Panc1 (cell line): ENCODE data around the gene NTMT1. TPM values are rescaled to one million over a fixed set of nuclear protein-coding genes. Genes with fewer than 3 reads are reported as not detected.
"Not testable (repeated sequence)": the region's sequence is repeated elsewhere in the genome, so short reads cannot be mapped to it uniquely, and the experiment has no call there.

ENCODE experiments used
- ATAC-seq: fragments of 200-7000 bp; cut with Tn5 transposase; 2 replicates; pipeline ENCODE4 v1.9.1; 2020; ENCODE audit warnings: mild to moderate bottlenecking, moderate library complexity
- BruUV-seq: library from RNA; stranded (reverse); fragments of 400-500 nt; replicated peaks from 2 replicates; lab custom pipeline; 2021; lab: Mats Ljungman, UMichigan
- CTCF ChIA-PET: fragments of 300-600 bp; sonication (Branson Sonifier 250); formaldehyde crosslinking; loops from one replicate; lab custom pipeline; 2022; ENCODE audit warnings: antibody characterized with exemption; lab: Charles Lee
- POLR2A ChIA-PET: fragments of 300-600 bp; sonication (Branson Sonifier 250); formaldehyde crosslinking; loops from one replicate; lab custom pipeline; 2022; ENCODE audit warnings: antibody characterized with exemption; lab: Charles Lee
- DNase-seq: peaks from one replicate; pipeline ENCODE4 v3.0.0-alpha.2; 2010; ENCODE audit warnings: low read depth, low spot score
- H3K27ac ChIP-seq: 2 replicates; pipeline ENCODE4 v1.5.1; 2011; ENCODE audit warnings: mild to moderate bottlenecking, low read length, inconsistent platforms
- H3K27me3 ChIP-seq: fragments of 200-500 bp; sonication (Bioruptor generic); 2 replicates; pipeline ENCODE4 v1.6.0; 2014; ENCODE audit warnings: low read length, inconsistent platforms; ENCODE audit not compliant: control insufficient read depth, insufficient read depth
- H3K36me3 ChIP-seq: fragments of 200-500 bp; sonication (Bioruptor generic); 2 replicates; pipeline ENCODE4 v1.5.1; 2014; ENCODE audit warnings: inconsistent platforms, mild to moderate bottlenecking, low read length, moderate library complexity; ENCODE audit not compliant: control insufficient read depth, insufficient read depth
- H3K4me1 ChIP-seq: 2 replicates; pipeline ENCODE4 v1.5.1; 2011; ENCODE audit warnings: inconsistent platforms, mild to moderate bottlenecking, low read length, moderate library complexity; ENCODE audit not compliant: control insufficient read depth, insufficient read depth
- H3K4me3 ChIP-seq, 2 experiments: 2 replicates each; pipeline ENCODE4 v1.5.1; 2011 to 2012; ENCODE audit warnings: low read depth in 2 of 2, low read length in 2 of 2, mild to moderate bottlenecking in 2 of 2, inconsistent platforms in 1 of 2, moderate library complexity in 1 of 2
- H3K9me3 ChIP-seq: fragments of 200-500 bp; sonication (Bioruptor generic); 2 replicates; pipeline ENCODE4 v1.5.1; 2014; ENCODE audit warnings: low read depth, mild to moderate bottlenecking, inconsistent platforms, low read length, moderate library complexity; ENCODE audit not compliant: control insufficient read depth, insufficient read depth
- SIN3A ChIP-seq: IDR thresholded peaks from 2 replicates; pipeline ENCODE4 v1.6.1; 2012; ENCODE audit warnings: low read depth, mild to moderate bottlenecking, low read length, moderate library complexity, borderline replicate concordance; ENCODE audit not compliant: insufficient read depth
- TCF7L2 ChIP-seq: IDR thresholded peaks from 2 replicates; pipeline ENCODE4 v1.6.1; 2011; ENCODE audit warnings: mild to moderate bottlenecking, low read depth, low read length, inconsistent platforms
- in situ Hi-C: cut with HindIII; loops from 2 replicates; pipeline ENCODE4 v1.10.0; 2016; ENCODE audit warnings: low sequenced_read_pairs, low pct_unique_long_range_greater_than_20kb
- intact Hi-C: fragments of 100-400 bp; cut with micrococcal nuclease; formaldehyde crosslinking; loops from one replicate; pipeline ENCODE4 v1.10.0; 2022; ENCODE audit not compliant: unreplicated experiment
- total RNA-seq: library from RNA; stranded (reverse); gene quantifications from one replicate; pipeline ENCODE4 v1.2.1, GENCODE V29; 2021; ENCODE audit not compliant: unreplicated experiment
- TF ChIP-seq, protein P1 (sequence below): fragments of 450-650 bp; IDR thresholded peaks from 2 replicates; pipeline ENCODE4 v1.5.1; 2017; ENCODE audit warnings: mild to moderate bottlenecking

Gene NTMT1
- total RNA-seq, 1 experiment from 2014 or later, result 47.5 TPM

DNA sequence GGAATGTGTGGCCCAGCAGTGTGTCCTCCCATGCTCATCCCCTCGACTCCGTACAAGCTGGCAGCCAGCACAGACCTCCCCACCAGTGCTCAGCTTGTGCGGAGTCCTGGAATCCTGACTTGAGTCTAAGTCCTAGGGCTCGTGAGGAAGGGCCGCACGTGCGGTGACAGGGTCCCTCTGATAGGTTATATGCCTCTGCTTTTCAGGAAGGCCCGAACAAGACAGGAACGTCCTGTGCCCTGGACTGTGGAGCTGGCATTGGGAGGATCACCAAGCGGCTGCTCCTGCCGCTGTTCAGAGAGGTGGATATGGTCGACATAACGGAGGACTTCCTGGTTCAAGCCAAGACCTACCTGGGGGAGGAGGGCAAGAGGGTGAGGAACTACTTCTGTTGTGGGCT lies 7.9 kb downstream of the NTMT1 start:
- ChIA-PET POLR2A (no interaction called here), CTCF (no interaction called here)
- Histone ChIP-seq H3K36me3 (no peaks in the 10 kb centered on the region; the same call in 1 of the 2 replicates), H3K27me3 (no peaks in the 10 kb centered on the region), H3K9me3 (no peaks in the 10 kb centered on the region), H3K4me1 (peaks cover 24% of the 10 kb centered on the region), H3K27ac (no peak overlapping the region), H3K4me3 (no peak overlapping the region)
- in situ Hi-C loops (no loop called here), intact Hi-C loops (no loop called here)
- TF ChIP-seq TCF7L2, result no peak
- TF ChIP-seq, protein P1, sequence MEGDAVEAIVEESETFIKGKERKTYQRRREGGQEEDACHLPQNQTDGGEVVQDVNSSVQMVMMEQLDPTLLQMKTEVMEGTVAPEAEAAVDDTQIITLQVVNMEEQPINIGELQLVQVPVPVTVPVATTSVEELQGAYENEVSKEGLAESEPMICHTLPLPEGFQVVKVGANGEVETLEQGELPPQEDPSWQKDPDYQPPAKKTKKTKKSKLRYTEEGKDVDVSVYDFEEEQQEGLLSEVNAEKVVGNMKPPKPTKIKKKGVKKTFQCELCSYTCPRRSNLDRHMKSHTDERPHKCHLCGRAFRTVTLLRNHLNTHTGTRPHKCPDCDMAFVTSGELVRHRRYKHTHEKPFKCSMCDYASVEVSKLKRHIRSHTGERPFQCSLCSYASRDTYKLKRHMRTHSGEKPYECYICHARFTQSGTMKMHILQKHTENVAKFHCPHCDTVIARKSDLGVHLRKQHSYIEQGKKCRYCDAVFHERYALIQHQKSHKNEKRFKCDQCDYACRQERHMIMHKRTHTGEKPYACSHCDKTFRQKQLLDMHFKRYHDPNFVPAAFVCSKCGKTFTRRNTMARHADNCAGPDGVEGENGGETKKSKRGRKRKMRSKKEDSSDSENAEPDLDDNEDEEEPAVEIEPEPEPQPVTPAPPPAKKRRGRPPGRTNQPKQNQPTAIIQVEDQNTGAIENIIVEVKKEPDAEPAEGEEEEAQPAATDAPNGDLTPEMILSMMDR, result no peak
- no peak for TF ChIP-seq SIN3A
- no TSS peak for BruUV-seq
- no peak for ATAC-seq
- no peak for DNase-seq

DNA sequence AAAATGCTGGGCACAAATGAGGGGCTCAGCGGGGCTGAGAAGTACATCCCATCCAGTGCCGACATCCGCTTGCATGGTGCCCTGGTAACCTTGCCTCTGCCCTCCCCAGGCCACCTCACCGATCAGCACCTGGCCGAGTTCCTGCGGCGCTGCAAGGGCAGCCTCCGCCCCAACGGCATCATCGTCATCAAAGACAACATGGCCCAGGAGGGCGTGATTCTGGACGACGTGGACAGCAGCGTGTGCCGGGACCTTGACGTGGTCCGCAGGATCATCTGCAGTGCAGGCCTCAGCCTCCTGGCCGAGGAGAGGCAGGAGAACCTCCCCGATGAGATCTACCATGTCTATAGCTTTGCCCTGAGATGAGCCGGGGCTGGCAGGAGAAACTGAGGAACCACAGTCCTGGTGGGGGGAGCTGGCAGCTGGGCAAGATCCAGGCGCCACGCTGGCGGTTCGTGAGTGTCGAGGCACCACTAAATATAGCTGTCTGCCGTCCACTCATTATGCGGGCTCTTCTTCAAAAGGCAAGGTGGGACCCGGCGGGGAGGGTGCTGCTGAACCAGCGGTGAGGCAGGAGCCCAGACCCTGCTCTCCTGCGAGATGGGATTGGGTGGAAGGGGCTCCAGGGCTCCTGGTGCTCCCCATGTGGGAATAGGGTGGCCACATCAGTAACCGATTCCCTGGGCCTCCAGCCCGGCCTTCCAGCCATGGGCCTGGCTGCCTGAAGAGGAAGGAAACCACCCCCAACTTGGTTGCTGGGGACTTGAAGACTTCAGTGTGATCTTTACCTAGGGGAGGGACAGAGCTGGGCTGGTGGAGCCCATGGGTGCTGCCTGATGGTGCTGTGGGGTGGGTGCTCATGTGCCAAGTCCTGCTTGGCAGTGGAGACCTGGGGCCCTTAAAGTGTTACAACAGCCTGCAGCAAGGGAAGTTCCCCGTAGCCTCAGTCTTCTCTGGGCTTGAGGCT lies 9.4 kb downstream of the NTMT1 start:
- ChIA-PET POLR2A (no interaction called here), CTCF (no interaction called here)
- no peak for TF ChIP-seq TCF7L2
- TF ChIP-seq, protein P1, result no peak
- ATAC-seq (no peak), DNase-seq (no peak)
- Histone ChIP-seq H3K4me3 (no peak overlapping the region), H3K4me1 (peaks cover 13% of the 10 kb centered on the region), H3K27ac (no peak overlapping the region), H3K27me3 (no peaks in the 10 kb centered on the region), H3K36me3 (no peaks in the 10 kb centered on the region; the same call in 1 of the 2 replicates), H3K9me3 (no peaks in the 10 kb centered on the region)
- intact Hi-C loops (no loop called here), in situ Hi-C loops (no loop called here)
- no TSS peak for BruUV-seq

DNA sequence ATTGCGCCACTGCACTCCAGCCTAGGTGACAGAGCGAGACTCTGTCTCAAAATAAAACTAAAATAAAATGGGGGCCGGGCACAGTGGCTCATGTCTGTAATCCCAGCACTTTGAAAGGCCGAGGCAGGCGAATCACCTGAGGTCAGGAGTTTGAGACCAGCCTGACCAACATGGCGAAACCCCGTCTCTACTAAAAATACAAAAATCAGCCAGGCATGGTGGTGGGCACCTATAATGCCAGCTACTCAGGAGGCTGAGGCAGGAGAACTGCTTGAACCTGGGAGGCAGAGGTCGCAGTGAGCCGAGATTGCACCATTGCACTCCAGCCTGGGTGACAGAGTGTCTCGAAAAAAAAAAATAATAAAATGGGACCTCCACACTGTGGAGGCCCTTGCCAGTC lies 10.4 kb downstream of the NTMT1 start:
- in situ Hi-C loops, H3K4me1 ChIP-seq, ATAC-seq, H3K4me3 ChIP-seq, H3K27me3 ChIP-seq, CTCF ChIA-PET, H3K9me3 ChIP-seq, BruUV-seq, H3K27ac ChIP-seq, intact Hi-C loops, H3K36me3 ChIP-seq, POLR2A ChIA-PET, DNase-seq: not testable (repeated sequence)
